NOMO-1 treated with DMSO at 0.1 percent for 48 hours (cell line): ENCODE data around the gene PAPSS2.
A peak's percentile ranks its signal among the peaks of the same experiment; 100 is the strongest.
"Not testable (repeated sequence)": the region's sequence is repeated elsewhere in the genome, so short reads cannot be mapped to it uniquely, and the experiment has no call there.

Source experiments
- DNase-seq: peaks from one replicate; lab custom pipeline; 2025; ENCODE audit not compliant: unreplicated experiment; lab: John Stamatoyannopoulos, UW

Gene PAPSS2

GRCh38 chr10:87642486-87642885 is 17.2 kb upstream of the PAPSS2 start:
- DNase-seq, result no peak

- no peak for DNase-seq
These were observed 16.7 kb upstream of the PAPSS2 start for GRCh38 chr10:87642988-87643387.

GRCh38 chr10:87643920-87644319 is 15.8 kb upstream of the PAPSS2 start:
- no peak for DNase-seq

- DNase-seq, result not testable (repeated sequence)
These were observed 15.2 kb upstream of the PAPSS2 start for GRCh38 chr10:87644500-87644899.

- no peak for DNase-seq
These were observed 13.3 kb upstream of the PAPSS2 start for GRCh38 chr10:87646192-87646909.

GRCh38 chr10:87646935-87647334 is 12.7 kb upstream of the PAPSS2 start:
- DNase-seq, result no peak

- no peak for DNase-seq
These were observed 8.7 kb upstream of the PAPSS2 start for GRCh38 chr10:87650838-87651589.

- DNase-seq, result no peak
These were observed 7.9 kb upstream of the PAPSS2 start for GRCh38 chr10:87651801-87652200.

GRCh38 chr10:87652261-87652660 is 7.4 kb upstream of the PAPSS2 start:
- DNase-seq, result no peak

GRCh38 chr10:87654212-87654611 is 5.5 kb upstream of the PAPSS2 start:
- DNase-seq, result no peak

GRCh38 chr10:87656431-87657072 is 3.1 kb upstream of the PAPSS2 start:
- DNase-seq, result peak; percentile 17

GRCh38 chr10:87657371-87657770 is 2.3 kb upstream of the PAPSS2 start:
- peak; percentile 50 for DNase-seq

- DNase-seq, result peak; percentile 3
These were observed 1.3 kb upstream of the PAPSS2 start for GRCh38 chr10:87658321-87658795.

- DNase-seq, result no peak
These were observed 671 bp upstream of the PAPSS2 start for GRCh38 chr10:87658858-87659555.

GRCh38 chr10:87660484-87661133 is 931 bp downstream of the PAPSS2 start:
- DNase-seq, result no peak

GRCh38 chr10:87661861-87662785 is 2.4 kb downstream of the PAPSS2 start:
- no peak for DNase-seq

- no peak for DNase-seq
These were observed 4.6 kb downstream of the PAPSS2 start for GRCh38 chr10:87664276-87664701.

GRCh38 chr10:87667493-87667892 is 7.8 kb downstream of the PAPSS2 start:
- no peak for DNase-seq

GRCh38 chr10:87668324-87669074 is 8.8 kb downstream of the PAPSS2 start:
- peak; percentile 52 for DNase-seq
